Central memory CD8-positive, alpha-beta T cell (primary cell): ENCODE results near the gene CLSTN2.

Experiments
- ATAC-seq: fragments of 150-1000 bp; cut with Tn5 transposase; replicated peaks from 2 replicates; pipeline ENCODE4 v1.10.0; 2022; ENCODE audit warnings: mild to moderate bottlenecking, moderate FRiP score, moderate number of reproducible peaks; ENCODE audit not compliant: poor library complexity, severe bottlenecking; ENCODE audit errors: extremely low read depth
- DNase-seq, 2 donors: peaks; one replicate each; pipeline ENCODE4 v3.0.0; 2021; ENCODE audit warnings: low spot score in 2 of 2
- H3K27ac Mint-ChIP-seq: one replicate; pipeline ENCODE4 v1.8.0; 2022; ENCODE audit warnings: low read depth, mild to moderate bottlenecking, moderate library complexity, mixed read lengths
- H3K27me3 Mint-ChIP-seq: one replicate; pipeline ENCODE4 v1.8.0; 2022; ENCODE audit warnings: mixed read lengths
- H3K36me3 Mint-ChIP-seq: one replicate; pipeline ENCODE4 v1.8.0; 2022; ENCODE audit warnings: mild to moderate bottlenecking, moderate library complexity, mixed read lengths; ENCODE audit not compliant: insufficient read depth
- H3K4me1 Mint-ChIP-seq: one replicate; pipeline ENCODE4 v1.8.0; 2022; ENCODE audit warnings: mixed read lengths
- H3K4me3 Mint-ChIP-seq: one replicate; pipeline ENCODE4 v1.8.0; 2022; ENCODE audit warnings: mild to moderate bottlenecking, moderate library complexity, mixed read lengths
- H3K9me3 Mint-ChIP-seq: one replicate; pipeline ENCODE4 v1.8.0; 2022; ENCODE audit warnings: mixed read lengths

The CLSTN2 gene

DNA sequence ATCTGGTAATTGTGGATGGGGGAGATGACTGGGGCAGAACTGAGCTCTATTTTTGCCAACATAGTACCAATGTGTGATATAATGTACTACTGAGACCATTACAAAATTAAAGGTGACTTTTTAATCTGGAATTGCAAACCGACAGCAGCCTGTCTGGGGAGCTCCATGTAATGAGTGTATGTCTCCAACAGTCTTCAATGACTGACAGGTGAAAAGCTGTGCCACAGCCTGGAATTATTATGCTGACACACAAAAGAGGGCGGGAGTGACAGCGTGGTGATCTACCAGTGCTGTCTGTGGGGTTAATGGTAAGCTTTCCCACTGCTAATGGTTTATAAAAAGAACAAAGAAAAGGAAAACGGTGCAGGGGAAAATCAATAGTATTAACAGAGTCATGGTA is 143.4 kb downstream of the CLSTN2 start:
- Mint-ChIP-seq H3K4me3 (no peak overlapping the region), H3K27ac (no peak overlapping the region), H3K36me3 (no peaks in the 10 kb centered on the region), H3K4me1 (no peaks in the 10 kb centered on the region), H3K27me3 (peaks cover 54% of the 10 kb centered on the region), H3K9me3 (no peaks in the 10 kb centered on the region)
- DNase-seq, result no peak
- ATAC-seq, result no peak

DNA sequence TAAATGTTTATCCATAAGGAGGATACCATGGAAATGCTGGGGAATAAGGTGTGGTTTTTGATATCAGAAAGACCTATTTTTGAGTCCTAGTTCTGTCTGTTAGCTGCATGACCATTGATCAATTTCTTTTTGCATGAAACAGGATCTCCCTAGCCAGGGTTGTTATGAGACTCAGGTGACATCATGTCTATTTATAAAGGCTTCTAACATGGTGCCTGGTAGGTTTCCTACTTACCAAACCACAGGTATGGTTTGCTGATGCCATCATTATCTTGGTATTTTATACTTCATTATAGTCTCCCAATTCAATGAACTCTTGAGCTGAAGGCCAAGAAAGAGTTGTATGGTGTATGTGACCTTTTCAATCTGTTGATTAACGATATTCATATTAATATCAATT is 144.0 kb downstream of the CLSTN2 start:
- Mint-ChIP-seq H3K27ac (no peak overlapping the region), H3K4me1 (no peaks in the 10 kb centered on the region), H3K4me3 (no peak overlapping the region), H3K36me3 (no peaks in the 10 kb centered on the region), H3K9me3 (no peaks in the 10 kb centered on the region), H3K27me3 (peaks cover 54% of the 10 kb centered on the region)
- DNase-seq (no peak), ATAC-seq (no peak)

DNA sequence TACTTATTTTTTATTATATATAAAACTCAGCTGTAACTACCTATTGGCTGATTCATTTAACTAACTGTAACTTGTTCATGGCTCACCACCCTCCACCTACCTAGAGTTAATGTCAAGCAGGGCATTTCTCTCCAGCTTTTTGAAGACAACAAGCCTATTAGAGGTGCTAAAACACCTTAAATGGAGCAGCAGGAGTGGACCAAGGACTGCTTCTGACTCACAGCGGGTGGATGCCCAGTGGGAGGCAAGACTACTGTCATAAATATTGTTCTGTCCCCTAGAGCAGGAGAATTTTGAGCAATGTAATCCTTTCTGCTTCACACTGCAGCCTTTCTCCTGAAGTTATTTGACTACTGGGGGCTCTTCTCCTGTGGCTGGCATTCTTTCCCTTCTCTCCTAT is 146.9 kb downstream of the CLSTN2 start:
- DNase-seq, result no peak
- no peaks in the 10 kb centered on the region for H3K4me1 Mint-ChIP-seq
- no peak overlapping the region for H3K27ac Mint-ChIP-seq
- no peaks in the 10 kb centered on the region for H3K36me3 Mint-ChIP-seq
- H3K9me3 Mint-ChIP-seq, result no peaks in the 10 kb centered on the region
- H3K27me3 Mint-ChIP-seq, result peaks cover 44% of the 10 kb centered on the region
- H3K4me3 Mint-ChIP-seq, result no peak overlapping the region
- no peak for ATAC-seq

DNA sequence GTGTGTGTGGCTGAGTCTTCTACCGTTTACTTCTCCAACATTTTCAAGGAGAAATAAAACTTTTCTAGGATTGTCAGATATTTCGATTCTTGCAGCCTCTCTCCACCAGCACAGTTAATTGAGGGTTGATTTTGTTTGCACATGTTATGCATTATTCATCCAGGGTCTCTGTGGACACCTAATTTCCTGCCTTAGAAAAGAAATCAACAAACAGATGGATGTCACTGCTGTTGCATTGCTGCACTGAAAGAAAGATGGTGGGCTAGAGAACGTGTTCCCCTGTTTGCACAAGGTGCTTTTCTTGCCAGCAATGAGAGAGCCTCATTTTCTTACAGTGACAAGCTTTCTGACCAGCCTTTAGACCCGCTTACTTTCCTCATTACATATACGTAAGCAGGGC is 150.0 kb downstream of the CLSTN2 start:
- Mint-ChIP-seq H3K9me3 (no peaks in the 10 kb centered on the region), H3K27ac (no peak overlapping the region), H3K4me3 (no peak overlapping the region), H3K4me1 (no peaks in the 10 kb centered on the region), H3K36me3 (no peaks in the 10 kb centered on the region), H3K27me3 (peaks cover 29% of the 10 kb centered on the region)
- ATAC-seq, result no peak
- no peak for DNase-seq

DNA sequence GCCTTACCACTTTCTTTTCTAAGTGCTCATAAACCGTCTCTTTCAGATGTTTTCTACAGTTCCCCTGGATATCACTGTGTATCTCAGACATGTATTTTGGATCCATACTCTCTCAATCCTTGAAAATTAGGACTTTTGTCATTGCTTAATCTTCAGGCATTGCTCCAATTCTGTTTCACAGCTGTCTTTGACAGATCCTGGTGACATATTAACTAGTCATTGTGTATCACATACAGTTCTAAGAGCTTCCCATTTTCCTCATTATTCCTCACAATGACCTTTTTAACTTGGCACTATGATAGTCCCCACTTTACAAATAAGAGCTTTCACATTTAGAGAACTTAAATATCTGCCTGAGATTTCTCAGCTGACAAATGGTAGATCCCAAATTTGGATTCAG is 151.7 kb downstream of the CLSTN2 start:
- DNase-seq, result no peak
- Mint-ChIP-seq H3K27me3 (peaks cover 14% of the 10 kb centered on the region), H3K27ac (no peak overlapping the region), H3K9me3 (no peaks in the 10 kb centered on the region), H3K36me3 (no peaks in the 10 kb centered on the region), H3K4me1 (no peaks in the 10 kb centered on the region), H3K4me3 (no peak overlapping the region)
- no peak for ATAC-seq

DNA sequence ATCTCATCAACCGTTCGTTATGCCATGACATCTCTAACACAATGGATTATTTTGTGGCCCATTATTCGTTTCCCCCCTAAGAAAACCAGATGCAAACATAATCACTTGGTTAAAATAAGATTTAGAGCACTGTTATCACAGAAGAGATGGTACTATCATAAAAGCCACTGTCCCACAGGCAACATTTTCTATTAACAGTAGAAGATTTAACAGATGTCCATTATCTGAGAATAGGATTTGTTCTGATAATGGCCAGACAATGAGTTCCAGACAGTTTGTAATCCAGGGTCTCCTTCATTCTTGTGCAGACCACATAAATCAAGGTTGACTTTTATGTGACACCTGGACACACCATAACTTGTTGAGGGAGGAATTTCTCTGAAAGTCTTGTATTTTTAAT is 153.1 kb downstream of the CLSTN2 start:
- Mint-ChIP-seq H3K4me1 (no peaks in the 10 kb centered on the region), H3K9me3 (no peaks in the 10 kb centered on the region), H3K27ac (no peak overlapping the region), H3K36me3 (no peaks in the 10 kb centered on the region), H3K27me3 (no peaks in the 10 kb centered on the region), H3K4me3 (no peak overlapping the region)
- DNase-seq (no peak), ATAC-seq (no peak)

DNA sequence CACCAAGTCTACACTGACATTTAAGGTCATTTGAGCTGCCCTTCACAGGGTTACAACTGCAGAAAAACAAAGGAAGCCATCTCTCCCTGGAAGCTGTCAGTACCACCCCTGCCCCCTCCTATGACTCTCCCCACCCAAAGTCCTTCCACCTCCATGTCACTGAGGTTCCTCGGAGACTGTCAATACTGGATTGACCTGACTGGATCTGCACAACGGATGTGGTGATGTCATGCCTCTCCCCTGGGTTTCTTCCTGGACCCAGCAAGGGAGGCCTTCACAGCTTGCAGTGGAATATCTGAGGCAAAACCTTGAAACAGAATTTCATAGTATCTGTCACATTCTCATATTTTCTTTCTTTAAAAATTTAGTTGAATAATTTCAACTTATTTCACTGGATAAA is 153.5 kb downstream of the CLSTN2 start:
- ATAC-seq, result no peak
- no peak overlapping the region for H3K27ac Mint-ChIP-seq
- H3K4me1 Mint-ChIP-seq, result no peaks in the 10 kb centered on the region

DNA sequence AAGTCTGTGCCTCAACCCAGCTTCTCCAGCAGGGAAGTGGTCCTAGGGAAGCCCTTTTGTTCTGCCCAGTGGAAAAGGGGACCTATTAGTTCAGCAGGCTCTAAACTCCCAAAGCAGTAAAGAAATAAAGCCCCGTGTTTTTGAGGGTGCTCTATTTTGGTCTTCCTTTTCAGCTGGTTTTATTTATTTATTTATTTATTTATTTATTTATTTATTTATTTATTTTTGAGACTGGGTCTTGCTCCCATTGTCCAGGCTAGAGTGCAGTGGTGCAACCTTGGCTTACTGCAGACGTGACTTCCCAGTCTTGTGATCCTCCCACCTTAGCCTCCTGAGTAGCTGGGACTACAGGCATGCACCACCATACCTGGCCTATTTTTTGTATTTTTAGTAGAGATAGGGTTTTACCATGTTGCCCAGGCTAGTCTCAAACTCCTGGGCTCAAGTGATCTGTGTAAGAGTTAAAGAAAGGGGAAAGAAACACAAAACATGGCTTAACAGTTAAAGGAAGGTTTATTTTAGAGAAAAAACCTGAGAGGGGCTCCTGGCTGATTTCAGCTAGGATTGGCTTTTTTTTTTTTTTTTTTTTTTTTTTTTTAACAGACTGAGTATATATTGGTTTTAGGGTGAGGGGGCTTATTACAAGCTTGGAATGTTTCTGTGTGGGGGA is 154.6 kb downstream of the CLSTN2 start:
- ATAC-seq (no peak), DNase-seq (no peak)
- Mint-ChIP-seq H3K4me1 (no peaks in the 10 kb centered on the region), H3K9me3 (no peaks in the 10 kb centered on the region), H3K36me3 (no peaks in the 10 kb centered on the region), H3K27ac (no peak overlapping the region), H3K27me3 (no peaks in the 10 kb centered on the region), H3K4me3 (no peak overlapping the region)

More for the DNA sequence above, 153.5 kb downstream of the CLSTN2 start:
- Mint-ChIP-seq H3K27me3 (no peaks in the 10 kb centered on the region), H3K4me3 (no peak overlapping the region), H3K36me3 (no peaks in the 10 kb centered on the region), H3K9me3 (no peaks in the 10 kb centered on the region)
- no peak for DNase-seq

DNA sequence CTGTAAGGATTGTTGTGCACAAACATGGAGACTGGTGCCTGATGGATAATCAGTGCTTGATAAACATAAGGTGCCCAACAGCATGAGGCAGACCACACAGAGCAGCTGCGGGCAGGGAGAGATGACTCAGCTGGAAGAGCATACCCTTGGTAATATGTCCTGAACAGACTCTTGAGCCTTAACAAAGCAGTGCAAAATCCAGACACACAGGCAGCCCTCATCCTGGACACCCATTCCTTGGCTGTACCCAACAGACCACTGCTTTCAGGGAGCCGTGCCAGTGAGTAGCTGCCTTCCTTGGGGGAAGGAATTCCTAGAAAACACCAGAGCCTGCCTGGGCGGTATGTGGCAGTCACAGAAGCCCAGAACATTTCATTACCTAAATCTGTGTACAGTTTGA is 156.2 kb downstream of the CLSTN2 start:
- ATAC-seq (no peak), DNase-seq (no peak)
- no peaks in the 10 kb centered on the region for H3K4me1 Mint-ChIP-seq
- no peaks in the 10 kb centered on the region for H3K9me3 Mint-ChIP-seq
- H3K27me3 Mint-ChIP-seq, result no peaks in the 10 kb centered on the region
- no peak overlapping the region for H3K4me3 Mint-ChIP-seq
- no peaks in the 10 kb centered on the region for H3K36me3 Mint-ChIP-seq
- H3K27ac Mint-ChIP-seq, result no peak overlapping the region

DNA sequence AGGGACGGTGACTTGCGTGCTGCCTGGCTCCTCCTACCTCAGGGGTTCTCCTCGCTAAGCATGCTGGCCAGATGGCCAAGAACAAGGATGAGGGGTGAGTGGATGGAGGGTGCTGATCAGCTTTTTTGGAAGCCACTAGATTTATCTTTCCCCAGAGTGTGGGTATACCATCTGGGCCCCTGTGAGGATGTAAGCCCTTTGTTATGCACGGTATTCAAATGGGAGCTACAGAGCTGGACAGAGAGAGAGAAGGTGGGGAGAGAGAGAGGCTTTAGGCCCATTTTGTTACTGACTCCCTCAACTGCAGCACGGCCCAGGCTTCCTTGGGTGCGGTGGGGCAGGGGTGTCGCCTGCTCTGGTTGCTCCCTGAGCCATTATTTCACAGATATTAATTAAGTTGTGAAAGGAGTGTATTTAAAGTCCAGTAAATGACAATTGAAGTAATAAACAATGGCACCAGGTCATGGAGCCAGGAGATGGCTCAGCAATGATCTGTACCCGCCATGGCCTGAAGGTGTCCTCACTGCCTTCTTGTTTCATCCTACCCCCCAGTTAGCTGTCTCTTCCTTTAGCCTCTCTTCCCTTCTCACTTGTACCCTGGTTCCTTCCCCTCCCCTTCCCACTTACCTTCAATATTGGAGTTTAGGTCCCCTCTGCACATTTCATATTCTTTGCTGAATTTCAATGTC is 158.0 kb downstream of the CLSTN2 start:
- H3K9me3 Mint-ChIP-seq, result no peaks in the 10 kb centered on the region
- DNase-seq, result no peak
- H3K4me1 Mint-ChIP-seq, result no peaks in the 10 kb centered on the region
- ATAC-seq, result no peak
- no peak overlapping the region for H3K27ac Mint-ChIP-seq
- no peak overlapping the region for H3K4me3 Mint-ChIP-seq
- H3K36me3 Mint-ChIP-seq, result no peaks in the 10 kb centered on the region
- H3K27me3 Mint-ChIP-seq, result no peaks in the 10 kb centered on the region

DNA sequence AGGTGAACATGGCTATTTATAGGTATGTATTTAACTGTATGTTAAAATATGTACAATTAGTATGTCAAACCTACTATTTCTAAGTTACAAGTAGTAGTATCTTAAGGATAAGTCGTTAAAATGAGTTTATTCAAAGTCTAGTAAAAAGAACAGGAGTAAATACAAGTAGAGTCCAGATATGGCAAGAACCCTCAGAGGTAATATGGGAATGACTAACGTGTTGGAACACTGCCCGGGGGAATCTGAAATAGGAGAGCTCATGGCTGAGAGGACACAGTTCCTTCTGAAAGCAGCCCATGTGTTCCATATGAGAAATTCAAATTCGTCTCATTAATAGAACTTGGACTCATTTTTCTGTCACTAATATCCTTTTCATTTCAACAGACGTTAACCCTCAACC is 158.8 kb downstream of the CLSTN2 start:
- Mint-ChIP-seq H3K4me1 (no peaks in the 10 kb centered on the region), H3K27ac (no peak overlapping the region), H3K9me3 (no peaks in the 10 kb centered on the region), H3K4me3 (no peak overlapping the region), H3K36me3 (no peaks in the 10 kb centered on the region), H3K27me3 (no peaks in the 10 kb centered on the region)
- ATAC-seq (no peak), DNase-seq (no peak)

DNA sequence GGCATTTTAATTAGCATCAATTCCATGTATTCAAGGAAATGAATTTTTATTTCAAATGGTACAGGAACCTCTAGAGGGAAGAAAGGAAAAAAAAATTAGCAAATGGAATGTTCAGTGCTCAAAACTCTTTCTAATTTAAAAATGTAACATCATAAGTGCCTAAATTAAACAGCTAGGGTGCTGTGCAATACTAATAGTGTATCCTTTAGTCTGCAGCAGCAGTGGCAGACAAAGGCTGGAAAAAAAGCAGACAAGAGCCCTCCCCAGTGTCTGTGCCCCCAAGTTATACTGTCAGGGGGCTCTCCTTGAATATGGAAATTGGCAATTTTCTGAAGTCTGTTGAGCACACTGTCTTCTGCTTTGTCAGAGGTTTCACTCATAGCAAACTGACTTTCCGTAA is 159.5 kb downstream of the CLSTN2 start:
- no peaks in the 10 kb centered on the region for H3K9me3 Mint-ChIP-seq
- no peak overlapping the region for H3K27ac Mint-ChIP-seq
- ATAC-seq (no peak), DNase-seq (no peak)
- H3K4me3 Mint-ChIP-seq, result no peak overlapping the region
- no peaks in the 10 kb centered on the region for H3K27me3 Mint-ChIP-seq
- no peaks in the 10 kb centered on the region for H3K36me3 Mint-ChIP-seq
- no peaks in the 10 kb centered on the region for H3K4me1 Mint-ChIP-seq

DNA sequence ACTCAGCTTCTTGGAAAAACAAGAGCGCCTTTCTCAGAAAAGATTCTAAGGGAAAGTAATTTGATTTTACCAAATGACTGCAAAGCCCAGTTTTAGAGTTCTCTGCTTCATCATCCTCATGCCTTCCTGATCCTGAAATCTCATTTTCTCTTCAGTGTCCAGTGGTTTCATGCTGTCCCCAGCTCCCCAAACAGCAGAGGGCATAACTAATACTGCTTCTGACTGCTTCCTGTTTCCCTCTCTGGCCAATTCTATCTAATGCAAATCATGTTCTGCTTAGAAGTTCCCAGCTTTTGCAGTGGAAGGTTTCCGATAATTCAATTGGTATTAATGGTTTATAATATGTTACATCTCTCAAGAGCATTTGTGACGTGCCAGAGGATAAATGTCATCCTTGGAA is 161.1 kb downstream of the CLSTN2 start:
- H3K9me3 Mint-ChIP-seq, result no peaks in the 10 kb centered on the region
- H3K4me1 Mint-ChIP-seq, result no peaks in the 10 kb centered on the region
- no peaks in the 10 kb centered on the region for H3K36me3 Mint-ChIP-seq
- no peaks in the 10 kb centered on the region for H3K27me3 Mint-ChIP-seq
- no peak for ATAC-seq
- DNase-seq, result no peak
- no peak overlapping the region for H3K27ac Mint-ChIP-seq
- no peak overlapping the region for H3K4me3 Mint-ChIP-seq
